OCI-M1 (cell line): ENCODE measurements around the gene SLC30A3.
A peak's percentile ranks its signal among the peaks of the same experiment; 100 is the strongest.
"Not testable (repeated sequence)": the region's sequence is repeated elsewhere in the genome, so short reads cannot be mapped to it uniquely, and the experiment has no call there.

Experiments used
- DNase-seq: peaks from one replicate; lab custom pipeline; 2025; lab: John Stamatoyannopoulos, UW

The SLC30A3 gene, protein sequence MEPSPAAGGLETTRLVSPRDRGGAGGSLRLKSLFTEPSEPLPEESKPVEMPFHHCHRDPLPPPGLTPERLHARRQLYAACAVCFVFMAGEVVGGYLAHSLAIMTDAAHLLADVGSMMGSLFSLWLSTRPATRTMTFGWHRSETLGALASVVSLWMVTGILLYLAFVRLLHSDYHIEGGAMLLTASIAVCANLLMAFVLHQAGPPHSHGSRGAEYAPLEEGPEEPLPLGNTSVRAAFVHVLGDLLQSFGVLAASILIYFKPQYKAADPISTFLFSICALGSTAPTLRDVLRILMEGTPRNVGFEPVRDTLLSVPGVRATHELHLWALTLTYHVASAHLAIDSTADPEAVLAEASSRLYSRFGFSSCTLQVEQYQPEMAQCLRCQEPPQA

DNA sequence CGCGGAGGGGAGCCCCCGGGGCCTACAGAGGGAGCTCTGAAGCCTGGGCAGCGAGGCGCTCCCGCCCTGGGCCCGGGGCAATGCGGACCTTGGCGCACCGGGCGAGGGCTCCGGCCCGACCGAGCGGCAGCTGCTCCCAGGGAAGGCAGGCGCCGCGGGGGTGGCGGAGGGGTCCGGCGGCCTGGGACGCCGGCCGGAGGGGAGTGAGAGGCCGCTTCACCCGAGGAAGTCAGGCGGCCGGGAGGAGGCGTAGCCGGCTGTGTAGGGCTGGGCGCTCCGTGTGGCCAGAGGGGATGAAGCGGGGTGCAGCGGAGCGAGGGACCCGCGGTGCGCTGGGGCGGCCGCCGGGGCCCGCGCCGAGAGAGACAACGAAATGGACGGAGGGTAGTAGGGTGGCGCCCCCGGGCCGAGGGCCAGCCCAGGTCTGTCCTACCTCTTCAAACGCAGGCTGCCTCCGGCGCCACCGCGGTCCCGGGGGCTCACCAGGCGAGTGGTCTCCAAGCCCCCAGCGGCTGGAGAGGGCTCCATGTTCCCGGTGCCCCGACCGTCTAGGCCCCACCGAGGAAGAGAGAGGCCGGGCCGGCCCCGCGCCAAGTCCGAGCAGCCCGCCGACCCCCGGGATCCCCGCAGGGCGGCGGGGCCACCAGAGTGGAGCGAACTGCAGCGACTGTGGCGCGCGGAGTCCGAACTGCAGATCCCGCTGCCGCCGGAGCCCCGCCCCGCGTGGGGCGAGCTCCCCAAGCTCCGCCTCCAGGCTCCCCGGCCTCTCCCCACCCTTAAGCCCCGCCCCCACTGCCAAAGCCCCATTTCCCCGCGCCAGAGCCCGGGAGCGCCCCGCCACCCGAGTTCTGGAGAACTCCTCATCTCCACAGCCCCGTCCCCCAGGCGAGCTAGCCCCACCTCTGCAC lies at the start of gene SLC30A3:
Gene SLC30A3, minus strand, starts transcription at position 669 of the 908 bp plus-strand sequence. Its CDS starts 141 bp downstream, at position 528.
- no peak for DNase-seq

DNA sequence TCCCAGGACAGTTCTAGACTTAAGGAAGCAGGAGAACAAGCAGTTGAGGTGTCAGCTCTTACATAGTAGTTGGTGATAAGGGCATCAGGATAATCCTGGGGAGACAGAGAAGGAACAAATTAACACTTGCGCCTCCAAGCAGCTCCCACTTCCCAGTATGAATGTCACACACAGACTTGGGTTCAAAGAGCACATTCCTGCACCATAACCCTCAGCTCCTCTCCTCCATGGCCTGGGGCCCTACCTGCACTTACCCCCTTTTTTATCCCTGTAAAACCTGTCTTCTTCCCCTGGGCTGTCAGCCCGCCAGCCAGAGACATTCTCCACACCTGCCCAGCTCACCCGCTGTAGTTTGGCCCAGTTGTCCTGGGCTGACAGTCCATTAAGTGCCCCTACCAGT lies 49.3 kb upstream of the SLC30A3 start:
- no peak for DNase-seq

DNA sequence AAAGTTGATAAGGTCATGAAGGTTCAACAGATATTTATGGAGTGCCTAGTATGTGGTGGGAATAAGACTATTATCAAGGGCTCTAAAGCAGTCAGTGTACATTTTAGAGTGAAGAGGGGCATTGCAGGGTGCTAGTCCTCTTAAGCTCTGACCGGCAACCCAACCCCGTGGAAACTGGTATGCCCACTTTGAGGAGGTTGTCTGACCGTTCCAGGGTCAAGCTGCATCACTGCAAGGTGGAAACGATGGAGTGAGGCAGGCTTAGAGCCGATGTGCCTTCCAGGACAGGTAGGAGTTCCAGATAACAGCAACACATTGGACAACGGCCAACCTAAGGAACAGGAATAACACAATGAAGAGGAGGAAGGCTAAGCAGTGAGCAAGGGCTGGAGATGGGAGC lies 46.8 kb upstream of the SLC30A3 start:
- no peak for DNase-seq

GRCh38 chr2:27308359-27308881 lies 45.6 kb upstream of the SLC30A3 start, which contains the start of gene UCN:
TSS of gene UCN (minus strand) at chr2:27308445. CDS start at chr2:27307895, 550 bp downstream.
- DNase-seq, result no peak

- no peak for DNase-seq
These were observed 44.9 kb upstream of the SLC30A3 start for GRCh38 chr2:27307545-27308358.

DNA sequence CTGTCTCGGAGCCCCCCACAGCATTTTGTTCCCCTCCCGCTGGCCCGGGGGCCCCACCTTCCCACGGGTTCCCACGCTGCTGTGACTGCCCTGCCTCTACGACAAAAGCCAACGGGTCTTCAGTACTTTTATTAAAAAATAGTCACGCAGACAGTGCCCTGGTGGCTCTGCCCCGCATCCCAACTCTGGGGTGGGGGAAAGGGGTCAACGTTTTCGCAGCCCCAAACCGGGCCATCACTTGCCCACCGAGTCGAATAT lies 44.4 kb upstream of the SLC30A3 start:
- DNase-seq, result no peak

DNA sequence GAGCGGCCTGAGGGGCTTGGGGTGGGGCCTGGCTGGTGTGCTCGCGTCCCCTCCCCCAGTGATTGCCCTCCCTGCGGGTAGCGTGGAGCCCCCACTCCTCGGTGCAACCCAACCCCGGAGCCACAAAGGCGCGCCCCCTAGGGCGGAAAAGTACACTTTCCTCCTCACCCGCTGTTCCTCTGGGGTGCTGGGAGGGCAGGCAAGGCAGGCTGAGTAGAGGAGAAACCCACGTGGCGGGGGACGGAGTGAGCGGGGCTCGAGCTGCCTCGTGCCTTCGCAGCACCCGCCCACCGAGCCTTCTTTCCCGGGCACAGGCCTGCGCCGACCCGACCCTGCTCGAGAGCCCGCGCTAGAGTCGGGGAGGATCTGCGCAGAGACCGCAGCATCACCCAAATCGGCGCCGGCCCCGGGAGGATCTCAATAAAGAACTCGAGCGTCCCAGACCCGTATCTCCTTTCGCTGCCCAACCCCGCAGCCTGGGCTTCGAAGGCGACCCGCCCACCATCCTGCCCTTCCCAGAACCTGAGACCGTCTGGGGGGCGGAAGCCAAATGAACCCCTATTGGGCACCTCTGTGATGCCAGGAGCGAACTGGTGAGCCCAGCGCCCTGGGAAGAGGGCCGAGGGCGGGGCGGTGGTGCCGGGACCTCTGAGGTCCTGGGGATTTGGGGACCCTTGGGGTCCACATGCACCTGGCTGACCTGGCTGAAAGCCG lies 43.9 kb upstream of the SLC30A3 start:
- DNase-seq, result no peak

DNA sequence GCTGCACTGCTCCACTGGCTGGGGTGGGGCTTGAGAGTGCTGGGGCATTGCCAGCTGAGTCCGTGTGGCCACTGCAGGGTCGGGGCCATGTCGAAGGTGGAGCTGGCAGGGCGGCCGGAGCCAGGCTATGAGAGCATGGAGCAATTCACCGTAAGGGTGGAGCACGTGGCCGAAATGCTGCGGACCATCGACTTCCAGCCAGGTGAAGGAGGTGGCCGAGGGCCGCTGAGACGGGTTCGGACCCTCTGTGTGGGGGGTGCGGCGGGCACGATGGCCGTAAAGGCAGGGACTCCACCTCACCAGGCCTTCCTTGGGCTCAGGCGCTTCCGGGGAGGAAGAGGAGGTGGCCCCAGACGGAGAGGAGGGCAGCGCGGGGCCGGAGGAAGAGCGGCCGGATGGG lies 43.3 kb upstream of the SLC30A3 start:
- no peak for DNase-seq

DNA sequence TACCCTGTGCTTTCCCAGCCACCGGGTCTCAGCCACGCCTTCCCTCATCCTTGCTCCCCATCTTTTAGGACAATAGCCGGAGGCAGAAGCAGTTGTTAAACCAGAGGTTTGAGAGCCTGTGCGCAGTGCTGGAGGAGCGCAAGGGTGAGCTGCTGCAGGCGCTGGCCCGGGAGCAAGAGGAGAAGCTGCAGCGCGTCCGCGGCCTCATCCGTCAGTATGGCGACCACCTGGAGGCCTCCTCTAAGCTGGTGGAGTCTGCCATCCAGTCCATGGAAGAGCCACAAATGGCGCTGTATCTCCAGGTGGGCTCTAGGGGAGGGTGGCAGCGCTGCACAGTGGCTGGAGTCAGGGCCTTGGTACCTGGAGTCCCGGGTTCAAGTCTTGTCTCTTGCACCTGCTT lies 42.7 kb upstream of the SLC30A3 start:
- DNase-seq, result no peak

DNA sequence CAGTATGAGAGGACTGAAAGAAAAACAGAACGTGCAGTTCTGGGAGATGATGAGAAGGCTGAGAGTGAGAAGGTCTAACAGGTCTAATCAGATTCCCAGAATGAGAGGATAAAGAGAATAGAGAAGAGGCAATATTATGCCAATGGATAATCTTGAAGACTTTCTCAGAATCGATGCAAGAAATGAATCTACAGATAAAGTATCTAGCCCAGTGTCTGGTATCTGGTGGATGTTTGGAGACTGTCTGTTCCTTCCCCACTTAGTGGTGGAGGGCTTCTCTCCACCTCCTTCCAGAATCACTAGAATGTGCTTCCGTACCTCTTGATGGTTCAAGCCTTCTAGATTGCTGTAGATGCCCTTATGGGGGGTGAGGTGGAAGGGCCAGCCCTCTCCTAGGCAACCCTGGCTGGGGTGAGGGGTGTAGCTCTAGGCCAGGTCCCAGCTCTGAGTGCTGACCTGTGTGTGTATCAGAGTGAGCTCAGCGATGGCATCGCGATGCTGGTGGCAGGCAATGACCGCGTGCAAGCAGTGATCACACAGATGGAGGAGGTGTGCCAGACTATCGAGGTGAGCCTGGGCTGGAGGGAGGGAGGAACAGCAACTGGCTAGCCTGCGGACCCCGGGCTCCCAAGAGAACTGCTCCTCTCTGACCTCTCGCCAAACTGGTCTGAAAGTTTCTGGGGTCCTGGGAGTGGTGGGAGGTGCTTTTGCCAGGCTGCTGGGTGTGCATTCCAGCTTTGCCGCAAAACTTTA lies 41.8 kb upstream of the SLC30A3 start:
- DNase-seq, result no peak

GRCh38 chr2:27303093-27304025 lies 40.5 kb upstream of the SLC30A3 start:
- DNase-seq, result peak; percentile 88

GRCh38 chr2:27300606-27301005 lies 37.8 kb upstream of the SLC30A3 start:
- DNase-seq, result not testable (repeated sequence)

DNA sequence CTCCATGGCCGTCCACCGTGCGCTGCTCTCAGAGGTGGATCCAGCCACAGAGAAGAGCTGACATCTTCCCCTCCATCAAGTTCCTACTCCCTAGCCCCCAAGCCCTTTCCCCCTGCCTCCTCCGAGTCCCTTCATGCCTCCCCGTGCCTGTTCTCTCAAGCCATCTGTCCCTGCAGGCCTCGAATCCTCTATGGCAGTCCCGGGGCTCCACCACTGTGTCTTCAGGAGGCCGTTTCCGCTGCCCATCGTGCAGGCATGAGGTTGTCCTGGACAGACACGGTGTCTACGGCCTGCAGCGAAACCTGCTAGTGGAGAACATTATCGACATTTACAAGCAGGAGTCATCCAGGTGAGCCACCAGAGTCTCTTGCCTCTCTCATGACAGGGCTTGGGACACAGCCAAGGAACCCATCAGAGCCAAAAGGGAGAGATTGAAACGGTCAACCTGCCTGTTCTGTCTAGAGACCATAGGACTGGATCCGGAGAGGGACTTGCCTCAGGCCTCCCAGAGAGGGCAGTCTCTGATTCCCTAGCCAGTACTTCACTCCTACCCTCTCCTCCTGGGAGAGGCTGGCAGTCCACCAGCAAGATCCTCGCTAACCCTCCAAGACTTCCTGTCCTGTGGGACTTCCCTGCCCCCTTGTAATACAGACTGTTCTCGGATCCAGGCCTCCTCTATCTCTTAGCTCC lies 35.7 kb upstream of the SLC30A3 start:
- no peak for DNase-seq

GRCh38 chr2:27297195-27297594 lies 34.3 kb upstream of the SLC30A3 start:
- DNase-seq, result no peak

GRCh38 chr2:27296481-27296880 lies 33.6 kb upstream of the SLC30A3 start:
- DNase-seq, result no peak

DNA sequence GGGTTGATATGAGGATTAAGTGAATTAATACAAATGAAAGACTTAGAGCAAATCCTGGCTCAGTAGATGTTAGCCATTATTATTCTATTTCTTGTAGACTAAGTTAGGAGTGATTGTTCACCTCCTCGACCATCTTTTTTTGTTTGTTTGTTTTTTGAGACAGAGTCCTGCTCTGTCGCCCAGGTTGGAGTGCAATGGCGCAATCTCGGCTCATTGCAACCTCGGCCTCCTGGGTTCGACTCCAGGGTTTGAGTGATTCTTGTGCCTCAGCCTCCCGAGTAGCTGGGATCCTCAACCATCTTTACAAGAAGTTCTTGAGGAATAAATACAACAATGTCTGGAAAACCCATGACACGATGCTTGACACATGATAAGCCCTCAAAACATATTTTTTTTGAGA lies 32.1 kb upstream of the SLC30A3 start:
- DNase-seq, result no peak

DNA sequence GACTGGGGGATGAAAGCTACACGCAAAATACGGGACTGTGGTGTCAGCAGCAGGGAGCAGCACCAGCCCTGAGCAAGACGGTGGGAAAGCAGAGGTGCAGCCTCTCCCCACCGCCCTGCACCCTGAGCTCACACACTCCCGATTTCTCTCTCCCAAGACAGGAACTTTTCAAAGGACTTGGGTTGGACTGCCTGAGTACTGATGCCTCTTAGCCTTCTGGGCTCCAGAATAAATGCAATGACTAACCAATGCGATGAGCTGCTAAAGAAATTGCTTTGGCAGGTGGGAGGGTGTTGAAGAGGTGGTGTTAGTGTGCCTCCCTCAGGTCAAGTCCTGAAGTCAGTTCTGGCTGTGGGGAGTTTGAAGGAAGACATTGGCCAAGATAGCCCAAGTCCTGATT lies 29.0 kb upstream of the SLC30A3 start:
- DNase-seq, result peak; percentile 27

GRCh38 chr2:27290549-27290948 lies 27.7 kb upstream of the SLC30A3 start:
- no peak for DNase-seq

- DNase-seq, result no peak
These were observed 25.8 kb upstream of the SLC30A3 start for GRCh38 chr2:27288610-27289009.
